Smooth muscle cell (in vitro differentiated cells): ENCODE data around the gene LEF1. TPM values are rescaled to one million over a fixed set of nuclear protein-coding genes. Genes with fewer than 3 reads are reported as not detected.
A peak's percentile ranks its signal among the peaks of the same experiment; 100 is the strongest.

Source experiments
- DNase-seq: peaks from one replicate; lab custom pipeline; 2025; ENCODE audit not compliant: unreplicated experiment; lab: John Stamatoyannopoulos, UW
- H2AFZ ChIP-seq: fragments of 200-600 bp; sonication (generic); 2 replicates; pipeline ENCODE4 v1.6.0; 2016; ENCODE audit warnings: antibody characterized with exemption, low read depth, mild to moderate bottlenecking
- H3F3A ChIP-seq: fragments of 200-600 bp; sonication (generic); 2 replicates; pipeline ENCODE4 v1.6.0; 2017; ENCODE audit warnings: antibody characterized with exemption, low read depth
- H3K27ac ChIP-seq: fragments of 200-600 bp; sonication (generic); 2 replicates; pipeline ENCODE4 v1.5.1; 2016; ENCODE audit warnings: low read depth, mild to moderate bottlenecking
- H3K27me3 ChIP-seq: fragments of 200-600 bp; sonication (generic); 2 replicates; pipeline ENCODE4 v1.6.1; 2016; ENCODE audit warnings: low read depth, mild to moderate bottlenecking
- H3K36me3 ChIP-seq: fragments of 200-600 bp; sonication (generic); 2 replicates; pipeline ENCODE4 v1.5.1; 2016; ENCODE audit warnings: low read depth
- H3K4me1 ChIP-seq: fragments of 200-600 bp; sonication (generic); 2 replicates; pipeline ENCODE4 v1.5.1; 2016; ENCODE audit warnings: low read depth
- H3K4me2 ChIP-seq: fragments of 200-600 bp; sonication (generic); 2 replicates; pipeline ENCODE4 v1.6.0; 2016; ENCODE audit warnings: mild to moderate bottlenecking
- H3K4me3 ChIP-seq: fragments of 200-600 bp; sonication (generic); 2 replicates; pipeline ENCODE4 v1.5.1; 2016; ENCODE audit warnings: mild to moderate bottlenecking
- H3K79me2 ChIP-seq: fragments of 200-600 bp; sonication (generic); 2 replicates; pipeline ENCODE4 v1.6.0; 2016; ENCODE audit warnings: low read depth, mild to moderate bottlenecking
- H3K9ac ChIP-seq: fragments of 200-600 bp; sonication (generic); 2 replicates; pipeline ENCODE4 v1.6.0; 2016; ENCODE audit warnings: low read depth
- H3K9me3 ChIP-seq: fragments of 200-600 bp; sonication (generic); replicated peaks from 2 replicates; pipeline ENCODE4 v1.5.1; 2016; ENCODE audit warnings: low read depth
- H4K20me1 ChIP-seq: fragments of 200-600 bp; sonication (generic); 2 replicates; pipeline ENCODE4 v1.6.0; 2016; ENCODE audit warnings: low read depth
- WGBS: methylation state at CpG from one replicate; pipeline ENCODE4 v1.1.7; 2016; ENCODE audit warnings: low lambda C conversion rate; 5-methylcytosine and 5-hydroxymethylcytosine counted together
- polyA plus RNA-seq: library from polyadenylated mRNA; unstranded; fragments of >200 nt; fragmentation: Nextera tagmentation; extraction: Ambion mirVana; gene quantifications from 2 replicates; pipeline ENCODE4 v1.2.1, GENCODE V29; 2016
- total RNA-seq: library from RNA; depleted of rRNA; stranded (reverse); fragments of >200 nt; gene quantifications from 2 replicates; pipeline ENCODE4 v1.2.3, GENCODE V29; 2014
- TF ChIP-seq, protein P1 (sequence below): fragments of 200-600 bp; sonication (generic); IDR thresholded peaks from 2 replicates; pipeline ENCODE4 v1.5.1; 2017; ENCODE audit warnings: borderline replicate concordance, mild to moderate bottlenecking, antibody characterized with exemption; ENCODE audit not compliant: insufficient read depth, poor library complexity, severe bottlenecking

The LEF1 gene
- total and polyA plus RNA-seq, 2 experiments from 2014 or later: 87.3 to 96.2 TPM

DNA sequence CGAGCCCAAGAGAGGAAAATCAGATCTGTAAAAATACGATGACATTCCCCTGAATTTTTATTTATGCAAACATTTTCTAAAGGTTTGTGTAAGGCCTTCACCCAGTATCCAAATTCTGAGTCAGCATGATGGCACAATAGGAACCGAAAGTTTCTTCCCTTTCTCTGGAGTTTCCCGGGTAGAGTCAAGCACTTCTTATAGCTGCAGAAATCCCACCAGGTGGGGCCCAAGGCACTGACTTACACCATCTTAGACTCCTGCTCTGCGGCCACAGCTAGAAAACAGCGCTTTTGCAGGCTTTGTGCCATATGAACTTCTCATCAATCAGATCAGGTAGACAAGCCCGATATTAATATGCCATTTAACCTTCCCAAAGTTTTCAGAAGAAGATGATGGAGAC is 13.4 kb downstream of the LEF1 start:
- no peak for DNase-seq
- WGBS: 72% methylated on average over 7 of the region's 7 CpGs
- Histone ChIP-seq H4K20me1 (peaks cover 72% of the 10 kb centered on the region), H3K9ac (no peak overlapping the region), H3K9me3 (no peaks in the 10 kb centered on the region), H3F3A (peaks cover 9% of the 10 kb centered on the region), H2AFZ (no peak overlapping the region), H3K27me3 (no peaks in the 10 kb centered on the region), H3K27ac (no peak overlapping the region), H3K36me3 (no peaks in the 10 kb centered on the region), H3K79me2 (peaks cover 87% of the 10 kb centered on the region), H3K4me1 (peaks cover 18% of the 10 kb centered on the region), H3K4me2 (no peak overlapping the region), H3K4me3 (no peak overlapping the region)
- TF ChIP-seq, protein P1, sequence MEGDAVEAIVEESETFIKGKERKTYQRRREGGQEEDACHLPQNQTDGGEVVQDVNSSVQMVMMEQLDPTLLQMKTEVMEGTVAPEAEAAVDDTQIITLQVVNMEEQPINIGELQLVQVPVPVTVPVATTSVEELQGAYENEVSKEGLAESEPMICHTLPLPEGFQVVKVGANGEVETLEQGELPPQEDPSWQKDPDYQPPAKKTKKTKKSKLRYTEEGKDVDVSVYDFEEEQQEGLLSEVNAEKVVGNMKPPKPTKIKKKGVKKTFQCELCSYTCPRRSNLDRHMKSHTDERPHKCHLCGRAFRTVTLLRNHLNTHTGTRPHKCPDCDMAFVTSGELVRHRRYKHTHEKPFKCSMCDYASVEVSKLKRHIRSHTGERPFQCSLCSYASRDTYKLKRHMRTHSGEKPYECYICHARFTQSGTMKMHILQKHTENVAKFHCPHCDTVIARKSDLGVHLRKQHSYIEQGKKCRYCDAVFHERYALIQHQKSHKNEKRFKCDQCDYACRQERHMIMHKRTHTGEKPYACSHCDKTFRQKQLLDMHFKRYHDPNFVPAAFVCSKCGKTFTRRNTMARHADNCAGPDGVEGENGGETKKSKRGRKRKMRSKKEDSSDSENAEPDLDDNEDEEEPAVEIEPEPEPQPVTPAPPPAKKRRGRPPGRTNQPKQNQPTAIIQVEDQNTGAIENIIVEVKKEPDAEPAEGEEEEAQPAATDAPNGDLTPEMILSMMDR: no peak

DNA sequence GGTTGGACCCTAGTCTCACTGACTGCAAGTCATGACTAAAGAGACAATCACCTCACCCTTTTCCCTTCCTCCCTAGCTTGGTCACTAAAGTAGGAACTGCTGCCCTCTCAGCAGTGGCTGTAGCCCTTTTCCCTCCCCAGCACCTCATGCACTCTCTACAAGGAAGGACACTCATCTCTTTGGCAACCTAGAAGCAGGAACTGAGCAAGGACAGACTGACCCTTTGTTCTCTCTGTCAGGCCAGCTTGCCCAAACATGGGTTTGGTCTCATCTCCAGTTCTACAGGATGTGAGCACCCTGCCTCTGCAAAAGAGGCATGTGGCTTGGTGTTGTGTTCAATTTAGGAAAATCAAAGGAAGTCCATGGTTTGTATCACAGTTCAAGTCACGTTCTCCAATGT is 15.8 kb downstream of the LEF1 start:
- H3K4me1 ChIP-seq: peaks cover 21% of the 10 kb centered on the region
- WGBS: 94% methylated on average over 1 of the region's 1 CpG

DNA sequence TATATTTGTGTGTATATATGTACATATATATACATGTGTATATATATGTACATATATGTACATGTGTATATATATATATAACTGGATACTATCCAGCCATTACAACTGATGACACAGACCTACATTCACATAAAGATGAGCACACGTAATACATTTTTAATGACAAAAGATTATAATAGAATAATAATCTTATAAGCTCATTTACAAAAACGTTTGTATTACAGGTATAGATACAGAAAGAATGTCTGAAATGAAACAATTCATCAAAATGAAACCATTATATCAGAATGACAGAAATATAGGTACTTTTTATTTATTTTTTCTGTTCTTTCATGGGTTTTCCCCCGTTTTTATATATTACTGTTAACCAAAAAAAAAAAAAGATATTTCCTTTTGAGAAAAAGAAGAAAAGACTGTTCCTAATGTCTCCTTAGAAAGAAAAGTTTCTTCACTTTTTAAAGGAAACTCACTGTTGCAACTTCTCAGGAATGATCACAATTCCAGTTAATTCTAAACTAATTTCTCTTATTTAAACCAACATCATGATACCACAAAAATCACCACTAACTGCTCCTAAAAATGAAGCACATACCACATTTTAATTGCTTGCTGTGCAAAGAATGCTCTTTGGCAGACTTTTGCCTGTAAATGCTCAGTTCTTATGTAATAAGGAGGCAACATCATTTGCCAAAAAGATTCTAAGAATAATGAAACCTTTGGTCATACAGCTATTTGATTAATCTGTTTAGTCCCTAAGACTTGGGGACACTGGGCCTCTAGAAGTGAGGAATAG is 18.9 kb downstream of the LEF1 start:
- H3K4me3 ChIP-seq: no peak overlapping the region
- H2AFZ ChIP-seq: no peak overlapping the region
- H3K9me3 ChIP-seq: no peaks in the 10 kb centered on the region
- peaks cover 67% of the 10 kb centered on the region for H4K20me1 ChIP-seq
- peaks cover 15% of the 10 kb centered on the region for H3K4me1 ChIP-seq
- TF ChIP-seq, protein P1: no peak
- WGBS: 91% methylated on average over 3 of the region's 3 CpGs
- peak overlapping the region; percentile 70 for H3K27ac ChIP-seq
- H3K36me3 ChIP-seq: no peaks in the 10 kb centered on the region
- H3K27me3 ChIP-seq: no peaks in the 10 kb centered on the region
- peaks cover 9% of the 10 kb centered on the region for H3F3A ChIP-seq
- no peak overlapping the region for H3K9ac ChIP-seq
- peak overlapping the region; percentile 54 for H3K4me2 ChIP-seq
- H3K79me2 ChIP-seq: peaks cover 79% of the 10 kb centered on the region
- no peak for DNase-seq

More for the DNA sequence above, 15.8 kb downstream of the LEF1 start:
- no peak for DNase-seq
- Histone ChIP-seq H3K4me2 (no peak overlapping the region), H3K9me3 (no peaks in the 10 kb centered on the region), H3K36me3 (no peaks in the 10 kb centered on the region), H3K27me3 (no peaks in the 10 kb centered on the region), H3F3A (peaks cover 9% of the 10 kb centered on the region), H2AFZ (no peak overlapping the region), H3K4me3 (no peak overlapping the region), H3K79me2 (peaks cover 78% of the 10 kb centered on the region), H3K9ac (no peak overlapping the region), H4K20me1 (peaks cover 66% of the 10 kb centered on the region), H3K27ac (no peak overlapping the region)
- TF ChIP-seq, protein P1: no peak

DNA sequence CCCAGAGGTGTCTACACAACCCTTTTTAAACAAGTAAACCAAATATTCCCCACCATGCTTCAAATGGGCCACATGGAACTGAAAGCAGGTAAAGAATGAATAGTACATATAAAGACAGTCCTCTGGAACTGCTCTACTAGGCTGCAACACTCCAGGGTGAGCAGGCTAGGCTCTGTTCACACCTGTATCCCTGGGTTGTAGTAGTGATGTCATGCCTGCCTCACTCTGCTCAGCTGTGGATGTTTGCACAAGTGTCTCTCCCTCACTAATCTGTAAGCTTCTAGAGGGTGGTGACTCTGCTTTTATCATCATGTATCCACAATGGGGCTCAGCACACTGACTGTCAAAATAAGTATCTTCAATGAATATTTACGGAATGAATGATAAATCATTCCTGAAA is 20.4 kb downstream of the LEF1 start:
- no peak for DNase-seq

More for the DNA sequence above, 20.4 kb downstream of the LEF1 start:
- Histone ChIP-seq H3K4me3 (no peak overlapping the region), H3K36me3 (no peaks in the 10 kb centered on the region), H3K4me2 (no peak overlapping the region), H3F3A (peaks cover 9% of the 10 kb centered on the region), H3K27me3 (no peaks in the 10 kb centered on the region), H2AFZ (no peak overlapping the region), H3K79me2 (peaks cover 78% of the 10 kb centered on the region), H3K9ac (no peak overlapping the region), H3K4me1 (peaks cover 15% of the 10 kb centered on the region), H4K20me1 (peaks cover 78% of the 10 kb centered on the region), H3K27ac (no peak overlapping the region), H3K9me3 (no peaks in the 10 kb centered on the region)
- TF ChIP-seq, protein P1: no peak
- WGBS: 69% methylated on average over 1 of the region's 1 CpG
